Activated CD8-positive, alpha-beta memory T cell treated with anti-CD3 and anti-CD28 coated beads, Interleukin-2, amount 50 U/mL, for 1 hour (primary cell): Measurements from ENCODE around the gene EPB41L2.

Source experiments
- DNase-seq: peaks from one replicate; pipeline ENCODE4 v3.0.0-alpha.2; 2020; ENCODE audit errors: extremely low read depth

EPB41L2 gene

DNA sequence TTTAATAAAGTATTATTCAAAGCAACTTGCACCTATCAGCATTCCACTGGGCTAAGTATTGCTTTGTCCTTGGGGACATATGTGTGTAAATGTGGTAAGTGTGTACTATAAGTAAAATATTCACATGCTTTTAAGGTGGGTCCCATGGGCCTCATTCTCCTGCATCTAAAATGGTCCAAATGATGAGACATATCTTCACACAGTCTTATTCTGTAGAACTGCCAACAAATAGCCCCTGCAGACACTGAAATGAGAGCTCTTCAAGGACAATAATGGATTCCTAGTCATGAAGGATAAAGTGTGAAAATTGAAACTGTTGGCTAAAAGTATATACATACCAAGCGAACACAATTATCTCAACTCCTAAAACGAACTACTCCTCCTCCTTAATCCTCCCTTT, 154.1 kb downstream of the EPB41L2 start:
- DNase-seq = no peak

DNA sequence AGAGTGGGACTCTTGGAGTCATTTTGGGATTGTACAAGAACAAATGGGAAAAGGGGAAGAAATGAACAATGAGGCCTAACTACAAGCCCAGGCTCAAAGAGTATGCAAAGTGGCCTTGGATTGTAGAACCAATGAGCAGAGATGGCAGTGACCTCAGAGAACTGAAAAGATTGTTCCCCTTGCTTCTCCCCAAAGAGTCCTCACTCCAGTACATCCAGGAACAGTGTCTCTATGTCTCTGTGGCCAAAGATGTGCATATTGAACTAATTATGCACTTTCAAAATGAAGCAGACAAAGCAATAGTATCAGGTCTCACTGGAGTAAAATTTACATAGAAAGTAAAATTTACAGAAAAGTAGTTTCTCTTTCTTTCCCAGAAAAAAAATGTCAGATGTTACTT, 154.9 kb downstream of the EPB41L2 start:
- DNase-seq = no peak

DNA sequence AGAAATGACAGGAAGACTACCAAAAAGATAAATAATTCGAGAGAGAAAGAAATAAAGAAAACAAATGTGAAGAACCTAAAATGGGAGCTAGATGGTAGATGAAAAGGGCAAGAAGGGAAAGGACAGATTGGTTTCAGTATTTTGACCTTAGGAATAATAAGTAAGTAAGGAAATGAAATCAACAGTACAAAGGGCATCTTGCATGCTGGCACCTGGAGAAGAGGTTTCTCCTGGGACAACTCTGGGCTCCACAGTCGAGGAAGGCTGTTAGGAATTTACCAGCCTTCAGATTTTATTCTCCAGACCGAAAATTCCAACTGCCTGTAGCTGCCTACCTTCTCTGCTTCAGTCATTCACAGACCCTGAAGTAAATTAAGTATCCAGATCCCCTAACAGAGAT, 155.4 kb downstream of the EPB41L2 start:
- DNase-seq = no peak

DNA sequence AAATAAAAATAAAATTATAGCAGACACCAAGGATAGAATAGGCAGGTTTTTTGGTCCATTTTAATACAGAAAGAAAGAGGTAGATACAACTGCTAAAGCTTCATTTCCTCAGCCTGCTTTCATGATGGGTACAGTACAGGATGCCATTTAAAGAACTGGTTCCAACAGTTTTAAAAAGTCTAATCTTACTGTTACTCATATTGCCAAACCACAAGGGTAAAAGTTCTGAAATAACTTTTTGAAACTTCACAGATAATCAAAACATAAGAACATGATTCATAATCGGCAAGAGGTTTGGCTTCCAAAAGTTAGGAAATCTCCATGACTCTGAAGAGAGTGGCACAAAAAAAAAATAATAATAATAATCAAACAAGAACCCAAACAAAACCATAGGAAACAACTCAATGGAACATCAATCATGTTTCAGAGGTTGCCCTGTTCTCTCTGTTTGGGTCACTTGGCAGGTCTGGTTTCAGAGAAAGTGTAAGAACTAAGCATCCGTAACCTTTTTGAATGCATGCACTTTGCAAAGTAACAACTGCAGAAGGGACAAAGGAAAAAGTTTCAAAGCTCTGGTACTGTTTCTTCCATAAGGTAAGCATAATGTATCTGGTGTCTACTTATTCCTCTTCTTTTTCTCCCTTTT, 156.2 kb downstream of the EPB41L2 start:
- DNase-seq = no peak

DNA sequence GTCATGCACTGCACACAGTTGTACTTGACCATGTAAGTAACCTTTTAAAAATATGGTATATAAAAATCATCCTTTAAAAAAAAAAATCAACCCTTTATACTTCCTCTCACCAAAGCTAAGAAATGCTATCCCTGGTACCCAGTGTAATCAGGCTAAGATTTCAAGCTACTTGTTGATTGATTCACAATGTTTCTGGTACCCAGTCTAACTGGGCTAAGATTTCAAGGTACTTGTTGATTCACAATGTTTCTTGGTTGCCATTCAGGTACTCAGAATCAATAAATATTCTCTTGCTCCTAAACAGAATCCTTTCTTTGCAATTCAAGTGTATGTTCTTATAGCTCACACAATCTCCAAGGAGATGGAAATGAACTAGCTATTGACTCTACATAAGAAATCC, 159.4 kb downstream of the EPB41L2 start:
- no peak for DNase-seq

DNA sequence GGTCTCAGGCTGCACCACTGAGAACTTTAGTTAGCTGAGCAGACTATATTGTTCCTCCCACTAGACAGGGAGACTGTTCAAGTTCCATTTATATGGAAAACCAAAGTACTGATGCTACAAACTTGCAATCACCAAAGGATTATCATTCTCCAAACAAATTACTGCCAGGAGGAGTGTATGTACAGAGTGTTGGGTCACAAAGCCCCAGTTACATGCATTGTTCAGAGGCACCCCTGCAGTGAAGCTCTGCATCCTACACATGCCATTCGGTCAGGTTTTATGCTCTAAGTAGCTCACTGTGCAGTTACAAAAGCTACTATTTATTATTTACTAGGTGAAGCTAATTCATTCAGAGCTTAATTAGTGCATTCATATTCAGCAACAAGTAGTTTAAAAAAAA, 160.0 kb downstream of the EPB41L2 start:
- DNase-seq = no peak

DNA sequence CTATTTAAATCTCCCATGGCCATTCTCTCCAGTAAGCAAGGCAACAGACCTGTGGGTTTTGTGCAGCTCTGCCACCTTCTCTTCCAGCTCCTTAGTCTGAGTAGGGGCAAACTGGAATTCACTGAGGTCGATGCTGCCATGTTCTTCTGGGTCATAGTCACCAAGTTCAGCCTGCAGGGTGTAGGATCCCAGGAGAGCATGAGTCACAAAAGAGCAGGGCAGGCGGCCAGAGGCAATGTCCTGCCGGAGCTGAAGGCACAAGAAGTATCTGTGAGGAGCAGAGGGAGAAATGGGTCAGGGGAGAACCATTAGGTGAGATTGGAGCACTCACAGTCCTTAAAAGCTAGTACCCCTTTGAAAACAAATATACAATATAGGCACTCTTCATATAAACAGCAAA, 162.1 kb downstream of the EPB41L2 start:
- DNase-seq = no peak

DNA sequence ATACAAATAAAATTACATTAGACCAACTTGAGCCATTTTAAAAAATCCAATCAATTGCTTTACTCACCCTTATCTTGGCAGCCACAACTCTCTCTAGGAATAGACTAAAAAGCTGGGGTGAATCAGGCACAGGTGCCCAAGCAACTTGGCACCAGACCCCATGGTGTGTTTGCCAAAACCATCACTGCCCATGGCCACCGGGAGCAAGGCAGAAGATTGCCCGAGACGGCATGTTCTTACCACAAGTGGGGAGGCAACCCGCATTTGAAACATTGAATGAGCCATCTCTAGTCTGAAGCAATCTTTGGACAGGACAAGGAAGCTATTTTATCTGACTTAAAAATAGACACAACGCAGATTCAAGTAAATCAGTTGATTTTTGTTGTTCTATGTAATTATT, 166.8 kb downstream of the EPB41L2 start:
- no peak for DNase-seq

DNA sequence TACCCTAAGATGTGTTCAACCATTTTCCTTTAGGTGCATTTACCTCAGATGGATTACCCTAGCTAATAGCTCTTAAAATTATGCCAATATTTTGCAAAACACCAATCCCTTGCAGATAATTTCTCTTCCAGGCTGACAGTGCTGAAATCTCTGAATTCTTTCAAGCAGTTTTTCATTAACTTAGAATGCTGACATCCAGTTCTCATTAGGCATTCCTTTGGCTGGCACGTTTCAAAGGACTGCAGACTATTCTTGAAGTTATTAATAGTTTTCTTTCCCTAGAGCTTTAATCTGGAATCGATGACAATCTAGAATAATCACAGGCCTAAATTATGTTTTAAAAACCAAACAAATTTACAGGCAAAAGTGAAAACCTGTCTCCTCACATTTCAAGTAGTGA, 167.5 kb downstream of the EPB41L2 start:
- no peak for DNase-seq

DNA sequence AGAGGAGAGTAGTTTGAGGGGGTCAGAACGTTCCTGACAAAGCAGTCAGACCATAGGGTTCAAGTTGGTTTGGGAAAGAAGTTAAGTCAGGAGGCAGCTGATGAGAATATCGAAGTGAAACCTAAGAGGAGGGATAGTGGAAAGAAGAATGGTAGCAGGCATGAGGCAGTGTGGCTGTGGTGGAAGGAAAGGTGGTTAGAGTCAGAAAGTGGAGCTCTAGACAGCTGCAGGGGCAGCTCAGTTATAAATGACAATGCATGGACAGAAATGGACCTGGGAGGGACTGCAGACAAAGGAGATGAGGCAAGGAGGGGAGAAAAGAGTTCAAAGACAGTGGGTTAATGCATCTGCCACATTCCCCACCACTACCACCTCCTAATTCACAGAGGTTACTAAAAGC, 169.3 kb downstream of the EPB41L2 start:
- DNase-seq = no peak

DNA sequence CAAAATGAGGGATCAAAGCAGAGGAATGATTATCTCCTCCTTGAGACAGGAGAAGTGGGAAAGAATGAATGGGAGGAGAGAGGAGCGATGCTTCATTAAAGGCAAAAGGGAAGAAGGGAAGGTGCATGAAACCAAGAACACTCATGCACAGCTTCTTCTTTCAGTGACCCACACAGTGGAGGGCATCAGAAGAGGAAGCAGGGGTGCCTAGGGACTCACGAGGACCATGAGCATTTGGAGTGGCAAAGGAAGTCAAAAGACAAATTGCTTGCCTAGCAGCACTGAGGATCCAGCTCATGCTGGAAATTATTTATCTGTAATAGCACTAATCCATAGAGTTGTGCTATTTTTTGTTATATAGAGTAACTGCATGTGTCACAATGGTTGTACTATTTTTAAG, 169.8 kb downstream of the EPB41L2 start:
- no peak for DNase-seq

DNA sequence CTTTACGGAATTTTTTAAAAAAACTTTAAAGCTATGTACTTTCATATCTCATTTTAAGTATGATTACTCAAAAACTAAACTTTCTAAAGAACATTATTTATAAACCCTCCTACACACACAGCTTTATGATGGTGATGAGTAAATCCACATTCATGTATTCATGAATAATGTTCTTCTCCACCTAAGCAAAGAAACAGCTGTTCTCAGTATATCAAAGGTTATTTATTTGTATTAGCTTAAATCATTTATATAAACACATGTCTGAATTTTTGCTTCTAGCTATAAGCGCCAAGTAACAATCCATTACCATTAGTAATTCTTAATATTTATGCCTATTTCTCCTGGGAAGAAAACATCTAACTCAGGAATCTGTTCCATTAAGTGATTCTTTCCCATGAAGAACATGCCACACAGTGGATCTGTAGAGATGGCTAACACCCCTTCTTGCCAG, 172.5 kb downstream of the EPB41L2 start:
- DNase-seq = no peak

DNA sequence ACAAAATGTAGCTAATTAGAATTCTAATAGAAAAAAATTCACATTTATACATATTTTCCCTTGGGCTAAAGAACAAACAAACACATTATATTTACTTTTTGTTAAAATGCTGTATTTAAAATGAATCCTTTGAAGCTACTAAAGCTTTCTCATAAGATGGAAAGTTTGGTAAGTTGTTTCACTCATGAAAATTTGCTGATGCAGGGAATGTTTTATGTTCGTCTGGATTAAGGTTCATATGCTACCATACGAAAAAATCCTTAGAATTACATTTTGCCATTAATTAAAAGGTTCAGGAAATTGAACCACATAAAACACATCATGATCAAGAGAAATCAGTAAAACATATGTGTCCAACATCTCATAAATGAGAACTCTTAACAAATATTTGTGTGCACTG, 173.6 kb downstream of the EPB41L2 start:
- no peak for DNase-seq

DNA sequence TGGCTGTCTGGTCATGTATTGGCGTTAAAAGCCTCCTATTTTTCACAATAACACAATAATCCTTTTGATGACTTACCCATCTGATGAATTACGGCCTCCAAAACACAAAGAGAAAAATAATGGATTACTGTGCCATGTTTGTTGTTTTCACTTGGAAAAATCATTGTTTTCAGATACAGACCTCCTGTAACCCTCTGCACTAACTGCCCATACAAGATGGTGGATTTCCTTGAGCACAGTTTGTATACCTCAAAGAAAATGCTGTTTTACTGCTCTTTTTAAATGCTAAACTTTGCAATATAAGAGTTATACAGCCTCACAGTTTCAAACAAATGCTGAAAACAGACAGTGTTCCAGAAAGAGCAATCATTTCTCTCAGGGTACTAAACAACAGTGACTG, 174.8 kb downstream of the EPB41L2 start:
- DNase-seq = no peak

DNA sequence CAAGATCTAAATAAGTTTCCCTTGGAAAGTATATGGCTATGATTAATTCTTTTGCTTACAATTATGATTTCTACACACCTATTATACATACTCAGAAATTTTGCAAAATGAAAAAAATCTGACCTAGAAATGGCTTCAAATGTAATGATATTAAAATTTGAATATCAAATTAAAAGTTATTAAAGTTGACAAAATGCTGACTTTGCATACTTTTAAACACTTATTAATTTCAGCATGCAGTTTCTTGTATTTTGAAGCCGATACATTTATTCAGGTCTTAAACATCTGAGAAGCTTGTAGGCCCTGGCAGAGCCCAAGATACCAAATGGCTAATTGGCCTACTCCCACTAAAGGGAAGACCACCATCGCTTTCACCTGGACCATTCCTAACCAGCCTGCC, 176.1 kb downstream of the EPB41L2 start:
- no peak for DNase-seq

DNA sequence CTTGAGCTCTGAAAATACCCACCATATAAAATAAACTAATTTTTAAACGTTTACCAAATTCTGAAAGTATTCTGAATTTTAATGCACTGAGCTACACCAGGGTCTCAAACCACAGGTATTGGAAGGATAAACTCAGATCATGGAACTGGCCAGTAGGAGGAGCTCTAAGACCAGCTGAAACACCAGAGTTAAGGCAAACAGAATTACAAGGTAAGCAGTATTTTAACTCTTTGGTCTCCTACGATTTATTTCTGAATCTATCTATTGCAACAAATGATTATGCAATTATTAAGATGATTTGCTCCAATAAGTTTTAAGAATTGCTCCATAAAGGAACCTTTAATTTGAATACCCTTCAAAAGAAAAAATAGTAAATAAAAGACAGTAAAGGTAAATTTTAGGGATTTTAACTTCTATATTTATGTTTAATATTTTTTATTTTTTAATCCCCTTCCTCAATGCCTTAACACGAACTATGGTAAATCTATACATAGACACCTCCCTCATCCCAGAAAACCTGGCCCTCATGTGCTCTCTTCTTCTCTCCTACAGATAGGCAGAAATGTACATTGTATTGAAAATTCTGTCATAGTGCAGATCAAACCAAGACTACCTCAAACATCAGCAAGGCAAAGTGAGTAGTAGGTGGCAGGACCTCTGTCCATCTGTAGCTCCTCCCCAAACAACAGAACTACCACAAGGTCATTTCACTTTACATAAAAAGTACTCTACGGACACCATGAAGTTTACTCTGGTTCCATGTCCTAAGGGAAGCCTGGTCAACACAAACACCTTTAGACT, 177.5 kb downstream of the EPB41L2 start:
- peak; percentile 53 for DNase-seq

DNA sequence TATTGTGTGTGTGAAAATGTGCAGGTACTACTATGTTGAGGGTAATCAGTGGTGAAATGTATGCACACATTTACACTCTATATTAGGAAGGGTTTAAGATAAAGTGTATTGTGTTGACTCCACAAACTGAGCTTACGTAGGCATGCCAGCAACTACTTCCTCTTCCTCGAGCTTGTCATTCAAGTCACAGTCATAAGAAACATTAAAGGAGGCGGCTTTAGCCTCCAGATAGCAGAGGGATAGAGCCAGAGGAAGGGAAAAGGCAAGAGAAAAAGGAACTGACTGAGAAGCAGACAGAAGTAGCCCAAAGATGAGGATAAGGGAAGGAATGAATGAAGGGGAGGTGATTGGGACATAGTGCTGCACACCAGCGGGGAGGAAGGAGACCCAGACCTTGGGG, 180.7 kb downstream of the EPB41L2 start:
- DNase-seq = no peak

DNA sequence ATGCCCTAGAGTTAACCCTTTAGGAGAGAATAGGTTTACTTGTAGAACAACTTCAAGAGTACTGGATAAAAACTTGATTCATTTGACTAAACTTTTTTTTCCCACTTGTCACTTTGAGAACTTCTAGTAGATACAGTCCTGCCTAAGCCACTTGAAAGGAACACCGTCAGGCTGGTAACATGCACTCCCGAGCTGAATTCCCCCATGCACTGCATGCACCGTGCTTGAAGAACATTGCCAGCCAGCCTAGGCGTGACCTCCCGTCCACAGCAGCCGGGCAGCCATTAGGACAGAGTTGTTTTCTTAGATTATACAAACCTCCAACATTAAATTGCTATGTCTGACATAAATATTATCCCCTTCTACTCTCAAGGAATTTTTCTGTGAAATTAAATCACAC, 183.2 kb downstream of the EPB41L2 start:
- DNase-seq = no peak

DNA sequence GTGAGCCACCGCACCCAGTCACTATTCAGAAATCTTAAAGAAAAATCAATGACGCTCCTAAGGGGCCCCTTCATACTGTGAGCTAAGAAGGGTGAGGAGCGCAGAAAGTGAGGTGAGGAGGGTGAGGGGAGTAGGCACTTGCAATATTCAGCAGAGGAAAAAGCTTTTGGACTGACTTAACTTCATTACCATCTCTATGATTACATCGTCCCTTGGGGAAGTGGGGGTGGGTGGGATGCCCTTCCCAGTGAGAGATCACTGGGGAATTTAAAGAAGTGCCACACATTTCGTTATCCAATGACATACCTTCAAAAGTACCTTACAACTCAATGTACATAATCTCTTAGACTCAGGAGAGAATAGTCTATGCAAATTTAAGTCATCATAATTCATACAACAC, 189.3 kb downstream of the EPB41L2 start:
- DNase-seq = no peak

DNA sequence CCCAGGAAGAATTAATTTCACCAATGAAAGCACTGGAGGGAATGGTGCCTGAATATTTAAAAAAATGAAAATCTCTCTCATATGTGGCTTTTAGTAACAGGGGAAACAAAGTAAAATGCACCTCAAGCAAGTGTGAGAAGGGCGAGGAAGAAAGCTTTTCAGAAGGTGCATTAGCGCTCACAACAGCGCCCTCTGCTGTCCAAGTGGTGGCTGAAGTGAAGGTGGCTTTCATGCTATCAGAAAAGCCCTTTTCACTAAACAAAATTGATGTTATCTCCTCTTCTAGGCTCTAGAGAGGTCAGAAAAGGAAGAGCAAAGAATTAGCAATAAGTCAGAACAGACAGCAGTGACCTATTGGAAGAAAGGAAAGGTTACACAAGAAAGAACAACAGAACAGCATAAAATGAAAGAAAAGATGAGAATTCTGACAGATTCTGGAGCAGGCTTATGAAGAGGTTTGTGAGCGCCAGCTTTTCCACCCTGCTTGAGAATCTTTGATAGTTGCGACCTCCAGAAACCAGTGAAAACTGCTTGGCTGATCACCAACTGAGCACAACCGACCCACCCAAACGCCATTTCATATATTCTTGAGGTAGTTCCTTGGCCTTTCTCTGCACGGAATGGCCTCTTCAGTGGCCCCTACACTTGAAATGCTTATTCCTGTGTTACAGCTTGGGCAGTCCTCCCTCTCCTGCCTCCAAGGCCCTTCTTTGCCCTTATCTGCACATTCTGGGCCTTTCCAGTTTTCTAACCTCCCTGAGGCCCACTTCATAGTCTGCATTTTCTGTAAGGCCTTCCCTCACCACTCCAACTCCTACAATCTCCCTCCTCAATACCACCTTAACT, 190.6 kb downstream of the EPB41L2 start:
- peak; percentile 19 for DNase-seq

DNA sequence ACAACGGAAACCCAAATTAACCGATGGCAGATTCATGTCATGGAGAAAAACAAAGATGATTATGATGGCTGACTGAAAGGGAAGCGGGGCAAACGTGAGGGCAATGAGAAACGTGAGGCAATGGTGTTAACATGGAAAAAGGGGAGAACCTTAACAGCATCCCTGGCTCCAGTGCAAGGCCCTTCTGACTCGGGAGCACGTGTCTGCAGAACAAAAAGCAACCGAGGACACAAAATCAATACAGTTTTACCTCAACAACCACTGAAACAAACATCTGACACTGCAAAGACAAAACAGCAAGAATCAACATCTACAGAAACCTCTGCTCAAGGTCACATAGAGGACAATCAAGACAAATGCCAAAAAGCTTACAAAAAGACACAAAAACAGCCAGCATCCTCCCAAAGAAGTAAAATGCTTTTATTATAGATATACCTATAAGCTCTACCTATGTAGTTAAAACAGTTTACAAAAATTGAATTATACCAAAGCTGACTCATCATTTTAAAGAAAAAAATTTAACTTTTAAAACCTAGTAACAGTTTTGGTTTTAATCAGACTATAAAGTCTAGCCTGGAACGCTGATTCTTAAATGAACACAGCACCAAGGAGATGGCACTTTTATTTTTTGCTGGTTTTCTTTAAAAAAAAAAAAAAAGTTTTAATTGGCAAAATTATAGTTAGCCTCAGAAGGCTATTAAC, 192.7 kb downstream of the EPB41L2 start:
- DNase-seq = no peak

DNA sequence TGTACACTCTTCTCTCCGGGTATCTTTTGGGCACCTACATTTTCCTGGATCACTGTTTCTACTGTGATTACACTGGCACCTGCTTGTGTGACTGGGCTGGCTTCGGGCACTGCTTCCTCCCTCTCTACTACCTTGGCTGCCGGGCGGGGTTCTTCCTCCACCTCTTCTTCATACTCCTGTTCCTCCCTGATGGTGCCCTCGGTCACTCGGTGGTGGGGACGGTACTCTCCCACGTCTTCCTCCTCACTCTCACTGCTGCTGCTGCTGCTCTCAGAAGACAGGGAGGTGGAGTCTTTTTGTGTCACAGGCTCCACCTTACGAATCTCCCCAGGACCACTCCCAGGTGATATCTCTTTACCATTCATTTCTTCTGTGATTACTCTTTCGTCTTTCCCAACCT, 193.4 kb downstream of the EPB41L2 start:
- no peak for DNase-seq
